NCI-H1105 treated with DMSO at 0.1 percent for 48 hours (cell line): ENCODE data around the gene H6PD.

ENCODE experiments used
- DNase-seq: peaks from one replicate; lab custom pipeline; 2025; lab: John Stamatoyannopoulos, UW

Gene H6PD

GRCh38 chr1:9257851-9258250, 23.3 kb downstream of the H6PD start:
- no peak for DNase-seq

GRCh38 chr1:9258629-9259028, 24.1 kb downstream of the H6PD start:
- no peak for DNase-seq

DNA sequence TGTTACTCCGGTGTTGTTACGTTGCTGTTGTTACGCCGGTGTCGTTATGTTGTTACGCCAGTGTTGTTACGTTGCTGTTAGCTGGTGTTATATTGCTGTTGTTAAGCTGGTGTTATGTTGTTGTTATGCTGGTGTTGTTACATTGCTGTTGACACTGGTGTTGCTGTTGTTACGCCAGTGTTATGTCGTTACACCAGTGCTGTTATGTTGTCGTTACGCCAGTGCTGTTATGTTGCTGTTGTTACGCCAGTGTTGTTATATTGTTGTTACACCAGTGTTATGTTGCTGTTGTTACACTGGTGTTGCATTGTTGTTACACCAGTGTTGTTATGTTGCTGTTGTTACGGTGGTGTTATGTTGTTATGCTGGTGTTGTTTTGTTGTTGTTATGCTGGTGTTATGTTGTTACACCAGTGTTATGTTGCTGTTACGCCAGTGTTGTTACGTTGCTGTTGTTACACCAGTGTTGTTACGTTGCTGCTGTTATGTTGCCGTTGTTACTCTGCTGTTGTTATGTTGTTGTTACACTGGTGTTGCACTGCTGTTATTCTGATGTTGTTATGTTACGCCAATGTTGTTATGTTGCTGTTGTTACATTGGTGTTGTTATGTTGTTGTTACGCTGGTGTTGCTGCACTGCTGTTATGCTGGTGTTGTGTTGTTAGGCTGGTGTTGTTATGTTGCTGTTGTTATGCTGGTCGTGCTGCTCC, 25.6 kb downstream of the H6PD start:
- DNase-seq = no peak

GRCh38 chr1:9261496-9261895, 26.9 kb downstream of the H6PD start:
- no peak for DNase-seq

DNA sequence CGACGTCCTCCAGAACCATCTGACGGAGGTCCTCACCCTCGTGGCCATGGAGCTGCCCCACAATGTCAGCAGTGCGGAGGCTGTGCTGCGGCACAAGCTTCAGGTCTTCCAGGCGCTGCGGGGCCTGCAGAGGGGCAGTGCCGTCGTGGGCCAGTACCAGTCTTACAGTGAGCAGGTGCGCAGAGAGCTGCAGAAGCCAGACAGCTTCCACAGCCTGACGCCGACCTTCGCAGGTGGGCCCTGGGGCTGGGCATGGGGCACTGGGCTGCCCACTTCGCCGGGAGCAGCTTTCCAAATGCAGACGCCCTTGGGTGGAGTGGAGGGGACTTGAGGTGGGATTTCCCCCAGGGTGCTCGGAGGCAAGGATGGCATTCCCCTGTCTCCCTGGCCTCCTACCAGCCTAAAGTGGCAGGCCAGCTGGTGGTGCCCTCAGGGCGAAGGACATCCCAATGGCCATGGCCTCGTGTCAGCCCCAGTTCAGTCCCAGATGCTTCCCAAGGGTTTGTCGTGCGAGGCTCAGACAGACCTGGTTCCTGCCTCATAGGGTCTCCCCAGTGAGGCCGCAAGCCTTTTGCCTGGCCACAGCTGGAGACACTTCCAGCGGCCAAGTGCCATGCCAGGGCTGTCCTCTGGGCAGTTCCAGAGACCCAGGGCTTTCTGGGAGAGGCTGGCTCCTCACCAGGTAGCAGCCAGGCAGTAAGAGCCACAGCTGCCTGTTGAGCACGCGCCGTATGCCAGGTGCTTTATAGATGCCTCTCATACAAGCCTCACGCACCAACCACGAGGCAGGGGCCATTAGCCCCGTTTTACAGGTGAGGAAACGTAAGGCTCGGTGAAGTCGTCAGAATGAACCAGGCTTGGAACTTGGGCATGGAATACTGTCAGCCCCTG, 27.8 kb downstream of the H6PD start:
- DNase-seq = no peak

DNA sequence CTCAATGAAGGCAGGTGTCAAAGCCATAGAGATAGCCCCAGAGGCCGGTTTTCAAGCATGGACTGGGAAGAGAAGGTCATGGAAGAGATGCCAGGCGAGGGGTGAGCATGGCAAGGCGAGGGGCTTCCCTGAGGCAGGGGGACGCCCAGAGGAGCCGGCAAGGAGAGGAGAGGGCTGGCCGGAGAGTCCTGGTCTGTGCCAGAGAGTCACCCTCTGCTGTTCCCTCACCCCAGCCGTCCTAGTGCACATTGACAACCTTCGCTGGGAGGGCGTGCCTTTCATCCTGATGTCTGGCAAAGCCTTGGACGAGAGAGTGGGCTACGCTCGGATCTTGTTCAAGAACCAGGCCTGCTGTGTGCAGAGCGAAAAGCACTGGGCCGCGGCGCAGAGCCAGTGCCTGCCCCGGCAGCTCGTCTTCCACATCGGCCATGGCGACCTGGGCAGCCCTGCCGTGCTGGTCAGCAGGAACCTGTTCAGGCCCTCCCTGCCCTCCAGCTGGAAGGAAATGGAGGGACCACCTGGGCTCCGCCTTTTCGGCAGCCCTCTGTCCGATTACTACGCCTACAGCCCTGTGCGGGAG, 28.8 kb downstream of the H6PD start:
- no peak for DNase-seq

- DNase-seq = no peak
Observed at GRCh38 chr1:9263984-9264872, 29.7 kb downstream of the H6PD start.

GRCh38 chr1:9265037-9265436, 30.5 kb downstream of the H6PD start:
- DNase-seq = no peak

- DNase-seq = no peak
Observed at GRCh38 chr1:9265968-9266367, 31.4 kb downstream of the H6PD start.

DNA sequence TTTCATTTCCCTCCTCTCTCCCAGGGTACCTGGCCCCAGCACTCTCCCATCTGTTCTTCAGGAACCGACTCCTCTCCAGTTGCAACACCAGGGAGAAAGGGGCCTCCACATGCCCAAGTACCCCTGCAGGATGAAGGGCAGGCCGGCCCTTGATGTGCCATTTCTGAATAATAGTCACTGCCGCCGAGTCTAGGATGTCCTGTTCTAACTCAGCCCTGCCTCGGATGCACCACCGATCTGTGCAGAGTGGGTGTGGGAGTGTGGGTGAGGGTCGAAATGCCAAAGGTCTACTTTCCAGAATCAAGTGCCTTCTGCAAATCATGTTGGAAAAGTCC, 32.7 kb downstream of the H6PD start:
- no peak for DNase-seq

DNA sequence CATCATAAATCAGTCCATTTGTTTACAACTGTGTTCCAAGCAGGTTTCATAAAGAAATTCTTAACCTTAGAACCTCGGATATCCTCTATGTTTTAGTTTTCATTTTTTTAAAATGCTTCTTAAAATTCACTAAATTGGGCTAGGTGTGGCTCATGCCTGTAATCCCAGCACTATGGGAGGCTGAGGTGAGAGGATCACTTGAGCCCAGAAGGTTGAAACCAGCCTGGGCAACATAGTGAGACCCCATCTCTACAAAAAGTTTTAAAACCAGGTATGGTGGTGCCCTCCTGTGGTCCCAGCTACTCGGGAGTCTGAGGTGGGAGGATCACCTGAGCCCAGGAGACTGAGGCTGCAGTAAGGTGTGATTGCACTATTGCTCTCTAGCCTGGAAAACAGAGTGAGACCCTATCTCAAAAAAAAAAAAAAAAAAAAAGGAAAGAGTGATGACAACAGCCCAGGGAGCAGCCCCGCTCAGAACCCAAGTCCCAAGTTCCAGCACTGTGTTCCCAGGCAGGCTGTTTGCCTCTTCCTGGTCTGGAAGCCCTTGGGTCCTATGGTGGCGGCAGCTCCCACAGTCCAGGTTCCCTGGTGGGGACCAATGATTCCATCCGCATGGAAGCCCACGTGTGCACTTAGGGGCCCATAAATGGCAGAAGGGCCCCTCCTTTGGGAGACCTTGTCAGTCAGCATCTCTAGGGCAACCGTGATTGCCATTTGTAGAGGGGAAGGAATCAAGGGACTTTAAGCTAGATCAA, 33.4 kb downstream of the H6PD start:
- DNase-seq = no peak

- DNase-seq = no peak
Observed at GRCh38 chr1:9269078-9269501, 34.5 kb downstream of the H6PD start.

DNA sequence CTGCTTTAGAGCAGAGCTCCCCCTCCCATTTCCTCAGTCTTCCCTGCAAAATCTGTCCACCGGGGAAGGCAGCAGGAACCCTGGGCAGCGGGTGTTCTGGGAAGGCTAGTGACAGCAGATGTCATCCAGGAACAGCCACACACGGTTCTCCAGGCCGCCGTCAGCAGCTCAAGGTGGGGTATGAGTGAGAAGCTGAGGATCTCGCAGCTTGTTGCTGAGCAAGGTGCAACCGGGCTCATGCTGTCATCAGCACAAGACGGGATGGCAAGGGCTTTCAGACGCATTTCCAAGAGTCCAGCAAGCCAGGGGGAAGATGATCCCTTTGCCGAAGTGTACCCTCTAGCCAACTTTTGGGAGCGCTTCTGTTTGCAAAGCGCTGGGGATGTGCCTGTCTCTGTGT, 35.1 kb downstream of the H6PD start:
- no peak for DNase-seq

DNA sequence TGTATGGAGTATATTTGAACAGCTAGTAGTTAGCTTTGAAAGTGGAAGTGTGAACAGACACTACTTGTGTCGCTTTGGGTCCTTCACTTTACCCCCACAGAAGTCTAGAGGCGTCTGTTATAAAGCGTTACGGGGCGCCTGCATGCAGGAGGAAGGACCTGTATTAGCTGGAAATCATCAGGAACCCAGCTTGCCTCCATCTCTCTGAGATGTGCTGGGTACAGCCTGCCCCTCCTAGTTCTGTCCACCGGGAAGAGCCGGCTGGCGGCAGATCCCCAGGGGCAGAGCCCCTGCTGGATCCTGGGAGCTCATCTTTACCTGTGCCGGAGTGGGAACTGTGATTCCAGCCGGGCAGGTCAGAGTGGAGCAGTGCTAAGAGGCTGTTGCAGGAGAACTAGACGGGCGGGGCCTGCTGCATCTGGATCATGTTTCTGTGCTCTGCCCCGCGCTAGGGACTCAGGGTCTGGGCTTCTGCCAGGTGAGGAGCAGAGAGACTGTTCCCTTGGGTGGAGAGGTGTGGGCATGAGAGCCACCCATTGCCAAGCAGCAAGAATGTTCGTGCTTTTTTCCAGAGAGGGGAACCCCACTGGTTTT, 35.8 kb downstream of the H6PD start:
- peak; percentile 78 for DNase-seq

DNA sequence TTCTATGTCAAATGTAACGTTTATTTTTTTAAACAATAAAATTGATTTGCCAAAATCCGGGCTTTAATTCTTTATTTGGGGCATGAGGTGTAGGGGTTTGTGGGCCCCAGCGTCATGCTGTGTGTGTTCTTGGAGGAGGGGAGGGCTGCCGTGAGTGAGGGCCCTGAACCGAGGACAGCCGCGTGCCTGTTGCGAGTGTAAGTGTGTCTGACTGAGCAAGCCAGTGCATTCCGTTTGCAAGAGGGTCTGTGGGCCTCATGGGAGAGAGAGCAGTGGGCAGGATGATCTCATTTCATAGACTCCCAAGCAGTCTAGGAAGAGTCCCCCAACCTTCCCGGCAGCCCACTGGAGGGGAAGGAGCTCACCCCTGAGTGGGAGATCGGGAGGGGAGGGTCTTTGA, 36.7 kb downstream of the H6PD start:
- DNase-seq = no peak

DNA sequence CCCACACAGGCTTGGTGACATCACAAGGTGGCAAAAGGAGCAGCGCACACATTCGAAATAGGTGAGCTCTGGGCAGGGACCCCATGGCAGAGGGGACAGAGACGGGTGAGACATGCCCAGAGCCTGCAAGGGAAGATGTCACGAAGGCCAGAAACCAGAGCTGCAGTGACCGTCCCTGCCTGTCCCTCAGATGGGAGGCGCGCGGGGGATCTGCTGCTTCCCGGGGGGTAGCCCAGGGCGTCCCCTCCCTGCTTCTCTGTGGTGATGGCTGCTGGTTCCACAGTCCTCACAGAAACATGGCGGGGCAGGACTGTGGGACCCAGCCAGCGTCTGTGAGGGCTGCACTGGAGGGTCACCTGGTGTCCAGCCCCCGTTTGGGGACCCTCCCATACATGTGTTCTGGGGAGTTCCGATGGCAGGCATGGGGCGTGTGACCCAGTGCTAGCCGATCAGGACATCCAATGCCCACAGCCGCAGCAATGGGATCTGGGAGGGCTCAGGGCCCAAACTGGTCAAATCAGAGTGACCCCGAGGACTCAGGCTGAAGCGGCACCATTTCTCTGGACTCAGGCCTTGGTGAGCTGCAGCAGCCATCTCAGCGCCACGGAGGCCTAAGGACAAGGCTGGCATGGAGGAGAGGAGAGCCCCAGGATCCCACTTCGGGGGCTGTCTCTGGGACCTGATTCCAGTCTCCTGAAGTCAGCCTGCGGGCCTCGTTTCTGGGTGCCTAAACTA, 37.5 kb downstream of the H6PD start:
- DNase-seq = no peak

DNA sequence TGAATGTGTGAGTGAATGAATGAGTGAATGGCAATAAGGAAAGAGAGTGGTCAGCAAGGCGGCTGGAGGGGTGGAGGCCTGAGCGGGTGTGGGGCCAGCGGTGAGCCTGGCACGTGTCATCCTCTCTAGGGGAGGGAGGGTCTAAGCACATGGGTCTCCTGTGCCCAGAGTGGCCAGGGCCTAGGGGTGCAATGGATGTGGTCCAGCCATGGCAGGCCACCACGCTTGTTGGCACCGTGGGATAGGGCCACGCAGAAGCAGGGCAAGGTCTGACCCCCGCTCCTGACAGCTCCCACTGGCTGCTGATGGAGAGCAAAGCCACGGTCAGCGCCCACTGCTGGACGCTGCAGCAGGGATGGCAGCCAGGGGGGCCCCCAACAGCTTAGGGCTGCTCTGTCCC, 38.6 kb downstream of the H6PD start:
- DNase-seq = no peak

DNA sequence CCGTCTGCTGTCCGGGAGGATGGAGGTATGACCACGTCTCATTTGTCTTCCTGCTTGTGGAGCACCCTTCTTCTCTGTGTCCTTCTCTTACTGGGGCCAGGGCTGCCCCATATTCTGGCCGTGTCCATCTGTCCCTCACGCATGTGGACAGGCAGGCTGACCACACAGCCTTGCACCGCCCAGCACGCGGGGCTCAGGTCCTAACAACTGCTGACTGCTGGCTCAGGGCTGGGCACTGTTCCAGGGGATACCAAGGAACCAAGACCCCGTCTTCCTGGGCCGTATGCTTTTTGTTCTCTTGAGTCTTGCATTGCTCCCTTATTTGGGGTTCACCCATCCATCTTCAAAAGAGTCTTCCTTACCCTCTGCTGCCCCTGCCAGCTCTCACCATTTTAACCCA, 40.6 kb downstream of the H6PD start:
- DNase-seq = no peak

DNA sequence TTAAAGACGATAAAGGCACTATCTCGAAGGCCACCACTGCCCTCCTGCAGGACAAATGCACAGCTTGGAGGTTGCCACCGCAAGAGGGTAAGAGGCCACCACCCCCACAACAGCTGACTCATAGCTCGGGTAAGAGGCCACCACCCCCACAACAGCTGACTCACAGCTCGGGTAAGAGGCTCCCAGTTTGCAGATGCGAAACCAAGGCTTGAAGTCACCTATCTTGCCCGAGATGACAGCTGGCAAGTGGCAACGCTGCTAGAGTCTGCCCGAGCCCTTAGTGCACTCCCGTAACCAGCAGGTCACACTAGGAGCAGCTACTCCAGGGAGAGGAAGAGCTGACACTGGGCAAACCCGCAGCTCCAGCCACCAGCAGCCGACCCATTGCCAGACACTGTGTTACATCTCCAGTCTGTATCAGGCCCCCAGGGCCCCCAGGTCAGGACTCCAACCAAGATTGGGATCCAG, 41.0 kb downstream of the H6PD start:
- no peak for DNase-seq

- DNase-seq = no peak
Observed at GRCh38 chr1:9278116-9278515, 43.5 kb downstream of the H6PD start.
